Duodenal mucosa (tissue), 2 donors: ENCODE results near the gene PKP4.
"Not testable (repeated sequence)": the region's sequence is repeated elsewhere in the genome, so short reads cannot be mapped to it uniquely, and the experiment has no call there.

Source experiments
- H3K27ac ChIP-seq: one replicate; pipeline ENCODE4 v1.7.0; 2013; ENCODE audit warnings: low read depth, low read length
- H3K27me3 ChIP-seq, 2 donors: one replicate each; pipeline ENCODE4 v1.7.0; 2013; ENCODE audit warnings: low read length in 2 of 2, control low read depth in 1 of 2; ENCODE audit not compliant: insufficient read depth in 2 of 2, control insufficient read depth in 1 of 2
- H3K36me3 ChIP-seq, 2 donors: one replicate each; pipeline ENCODE4 v1.7.0; 2013; ENCODE audit warnings: low read length in 2 of 2, control low read depth in 1 of 2; ENCODE audit not compliant: insufficient read depth in 2 of 2, control insufficient read depth in 1 of 2
- H3K4me1 ChIP-seq, 2 donors: one replicate each; pipeline ENCODE4 v1.7.0; 2013; ENCODE audit warnings: low read length in 2 of 2, control low read depth in 1 of 2; ENCODE audit not compliant: insufficient read depth in 2 of 2, control insufficient read depth in 1 of 2
- H3K4me3 ChIP-seq, 2 donors: one replicate each; pipeline ENCODE4 v1.7.0; 2013; ENCODE audit warnings: low read length in 2 of 2, low read depth in 1 of 2
- H3K9ac ChIP-seq, 2 donors: one replicate each; pipeline ENCODE4 v1.7.0; 2013; ENCODE audit warnings: low read length in 2 of 2, low read depth in 1 of 2
- H3K9me3 ChIP-seq, 2 donors: one replicate each; pipeline ENCODE4 v1.7.0; 2013; ENCODE audit warnings: low read length in 2 of 2, control low read depth in 1 of 2; ENCODE audit not compliant: control insufficient read depth in 1 of 2

Gene PKP4

GRCh38 chr2:158456309-158457066, at the start of gene PKP4, which contains the start of gene CCDC148:
TSS of gene PKP4 (plus strand) at chr2:158456952. CDS start at chr2:158533185, 76,233 bp downstream.
TSS of gene CCDC148 (minus strand) at chr2:158456753. CDS start at chr2:158456439, 314 bp downstream.
- peak within 1 kb of the TSS; percentile 62 to 81 for H3K9ac ChIP-seq
- no peaks in the 10 kb centered on the region for H3K9me3 ChIP-seq
- H3K36me3 ChIP-seq, result no peaks in the 10 kb centered on the region
- H3K27me3 ChIP-seq, result no peaks in the 10 kb centered on the region
- peaks cover 22 to 29% of the 10 kb centered on the region in 2 donors for H3K4me1 ChIP-seq
- H3K4me3 ChIP-seq, result peak within 1 kb of the TSS; percentile 77 to 91
- H3K27ac ChIP-seq, result peak within 1 kb of the TSS; percentile 88

GRCh38 chr2:158407031-158407430, 49.7 kb upstream of the PKP4 start:
- H3K27ac ChIP-seq, result no peak overlapping the region
- H3K4me3 ChIP-seq, result no peak overlapping the region
- no peak overlapping the region for H3K9ac ChIP-seq
- H3K4me1 ChIP-seq, result no peaks in the 10 kb centered on the region
- no peaks in the 10 kb centered on the region for H3K36me3 ChIP-seq
- peaks cover 0 to 3% of the 10 kb centered on the region in 2 donors for H3K9me3 ChIP-seq
- no peaks in the 10 kb centered on the region for H3K27me3 ChIP-seq

- H3K4me3 ChIP-seq, result no peak overlapping the region
- no peak overlapping the region for H3K27ac ChIP-seq
- no peaks in the 10 kb centered on the region for H3K36me3 ChIP-seq
- H3K27me3 ChIP-seq, result no peaks in the 10 kb centered on the region
- no peak overlapping the region for H3K9ac ChIP-seq
- peaks cover 0 to 3% of the 10 kb centered on the region in 2 donors for H3K9me3 ChIP-seq
- no peaks in the 10 kb centered on the region for H3K4me1 ChIP-seq
Measured at GRCh38 chr2:158410132-158410531, 46.6 kb upstream of the PKP4 start.

DNA sequence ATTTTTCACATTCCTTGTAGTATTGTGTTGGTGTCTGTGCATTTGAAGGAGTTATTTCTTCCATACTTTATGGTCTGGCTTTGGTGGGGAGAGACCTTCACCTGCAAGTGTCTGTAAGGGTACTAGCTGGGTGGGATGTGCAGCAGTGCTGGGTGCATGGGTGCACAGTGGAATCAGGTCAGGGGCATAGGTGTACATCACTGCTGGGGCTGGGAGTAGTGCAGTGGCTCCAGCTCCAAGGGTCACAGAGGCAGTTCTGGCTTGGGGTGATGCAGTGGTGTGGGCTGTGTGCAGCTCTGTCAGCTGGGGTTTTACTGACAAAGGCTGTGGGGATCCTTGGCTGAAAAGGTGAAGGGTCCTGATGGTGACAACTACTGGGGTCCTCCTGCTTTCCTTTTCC, 45.0 kb upstream of the PKP4 start:
- H3K27ac ChIP-seq, result no peak overlapping the region
- H3K9ac ChIP-seq, result no peak overlapping the region
- peaks cover 9 to 13% of the 10 kb centered on the region in 2 donors for H3K9me3 ChIP-seq
- H3K4me1 ChIP-seq, result no peaks in the 10 kb centered on the region
- no peaks in the 10 kb centered on the region for H3K27me3 ChIP-seq
- H3K36me3 ChIP-seq, result no peaks in the 10 kb centered on the region
- no peak overlapping the region for H3K4me3 ChIP-seq

GRCh38 chr2:158412206-158412605, 44.5 kb upstream of the PKP4 start:
- H3K27me3 ChIP-seq, result no peaks in the 10 kb centered on the region
- H3K36me3 ChIP-seq, result no peaks in the 10 kb centered on the region
- no peak overlapping the region for H3K27ac ChIP-seq
- H3K9me3 ChIP-seq, result peaks cover 9 to 14% of the 10 kb centered on the region in 2 donors
- H3K4me1 ChIP-seq, result no peaks in the 10 kb centered on the region
- H3K9ac ChIP-seq, result no peak overlapping the region
- no peak overlapping the region for H3K4me3 ChIP-seq

GRCh38 chr2:158413581-158413980, 43.2 kb upstream of the PKP4 start:
- Histone ChIP-seq H3K9me3 (peaks cover 9 to 14% of the 10 kb centered on the region in 2 donors), H3K36me3 (no peaks in the 10 kb centered on the region), H3K27me3 (no peaks in the 10 kb centered on the region), H3K4me3 (no peak overlapping the region), H3K9ac (no peak overlapping the region), H3K4me1 (no peaks in the 10 kb centered on the region), H3K27ac (no peak overlapping the region)

DNA sequence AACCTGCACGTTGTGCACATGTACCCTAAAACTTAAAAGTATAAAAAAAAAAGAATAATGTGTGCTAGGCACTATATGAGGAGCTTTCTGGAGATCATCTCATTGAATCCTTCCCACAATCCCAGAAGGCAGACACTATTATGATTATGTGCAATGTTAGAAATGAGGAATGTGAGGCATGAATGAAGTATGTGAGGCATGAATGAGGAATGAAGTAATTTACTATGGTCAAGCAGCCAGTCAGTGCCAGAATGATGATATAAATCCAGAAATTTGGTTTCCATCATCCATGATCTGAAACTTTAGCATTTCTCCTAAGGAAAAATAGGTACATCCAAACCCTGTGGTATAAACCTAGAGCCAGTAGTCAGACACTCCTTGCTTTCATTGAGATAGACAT, 42.2 kb upstream of the PKP4 start:
- no peak overlapping the region for H3K27ac ChIP-seq
- no peaks in the 10 kb centered on the region for H3K36me3 ChIP-seq
- H3K9ac ChIP-seq, result no peak overlapping the region
- H3K4me3 ChIP-seq, result no peak overlapping the region
- no peaks in the 10 kb centered on the region for H3K27me3 ChIP-seq
- peaks cover 9 to 14% of the 10 kb centered on the region in 2 donors for H3K9me3 ChIP-seq
- H3K4me1 ChIP-seq, result no peaks in the 10 kb centered on the region

DNA sequence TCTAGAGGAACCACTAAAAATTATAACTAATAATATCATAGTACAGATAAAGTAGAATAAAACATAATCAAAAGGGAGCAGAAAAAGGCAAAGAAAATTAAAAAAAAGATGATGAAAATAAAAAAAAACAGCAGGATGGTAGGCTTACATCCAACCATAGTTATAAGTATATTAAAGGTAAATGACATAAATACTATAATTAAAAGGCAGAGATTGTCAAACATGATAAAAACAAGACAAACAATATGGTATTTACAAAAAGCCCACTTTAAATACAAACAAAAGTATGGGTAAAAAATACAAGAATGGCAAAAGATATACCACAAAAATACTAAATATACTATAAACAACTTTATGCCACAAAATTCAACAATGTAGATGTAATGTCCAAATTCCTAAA, 24.6 kb upstream of the PKP4 start:
- Histone ChIP-seq H3K27me3 (no peaks in the 10 kb centered on the region), H3K36me3 (no peaks in the 10 kb centered on the region), H3K27ac (no peak overlapping the region), H3K4me1 (no peaks in the 10 kb centered on the region), H3K9ac (no peak overlapping the region), H3K9me3 (peaks cover 0 to 4% of the 10 kb centered on the region in 2 donors), H3K4me3 (no peak overlapping the region)

DNA sequence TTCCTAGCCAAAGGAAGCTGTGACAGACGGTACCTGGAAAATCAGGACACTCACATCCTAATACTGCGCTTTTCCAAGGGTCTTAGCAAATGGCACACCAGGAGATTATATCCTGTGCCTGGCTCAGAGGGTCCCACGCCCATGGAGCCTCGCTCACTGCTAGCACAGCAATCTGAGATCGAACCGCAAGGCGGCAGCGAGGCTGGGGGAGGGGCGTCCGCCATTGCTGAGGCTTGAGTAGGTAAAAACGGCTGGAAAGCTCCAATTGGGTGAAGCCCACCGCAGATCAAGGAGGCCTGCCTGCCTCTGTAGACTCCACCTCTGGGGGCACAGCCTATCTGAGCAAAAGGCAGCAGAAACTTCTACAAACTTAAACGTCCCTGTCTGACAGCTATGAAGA, 23.0 kb upstream of the PKP4 start:
- not testable (repeated sequence) for H3K4me1 ChIP-seq, H3K9ac ChIP-seq, H3K27ac ChIP-seq, H3K36me3 ChIP-seq, H3K4me3 ChIP-seq, H3K27me3 ChIP-seq, H3K9me3 ChIP-seq

GRCh38 chr2:158439062-158439461, 17.7 kb upstream of the PKP4 start:
- H3K27ac ChIP-seq, H3K4me1 ChIP-seq, H3K36me3 ChIP-seq, H3K9me3 ChIP-seq, H3K4me3 ChIP-seq, H3K27me3 ChIP-seq, H3K9ac ChIP-seq: not testable (repeated sequence)
